Panc1 (cell line): Measurements from ENCODE around the gene RBPJL.

Experiments
- CTCF ChIP-seq: fragments of 450-650 bp; IDR thresholded peaks from 2 replicates; pipeline ENCODE4 v1.5.1; 2017; ENCODE audit warnings: mild to moderate bottlenecking
- POLR2AphosphoS5 ChIP-seq: IDR thresholded peaks from 2 replicates; pipeline ENCODE4 v1.6.1; 2012; ENCODE audit warnings: mild to moderate bottlenecking, low read depth, low read length, moderate library complexity
- REST ChIP-seq, 2 experiments: IDR thresholded peaks; 2 replicates each; pipeline ENCODE4 v1.6.1; 2011 to 2012; ENCODE audit warnings: low read depth in 2 of 2, control low read depth in 1 of 2, low read length in 1 of 2, mild to moderate bottlenecking in 1 of 2, moderate library complexity in 1 of 2; ENCODE audit not compliant: insufficient read depth in 1 of 2
- SIN3A ChIP-seq: IDR thresholded peaks from 2 replicates; pipeline ENCODE4 v1.6.1; 2012; ENCODE audit warnings: low read depth, mild to moderate bottlenecking, low read length, moderate library complexity, borderline replicate concordance; ENCODE audit not compliant: insufficient read depth
- TCF7L2 ChIP-seq: IDR thresholded peaks from 2 replicates; pipeline ENCODE4 v1.6.1; 2011; ENCODE audit warnings: mild to moderate bottlenecking, low read depth, low read length, inconsistent platforms

DNA sequence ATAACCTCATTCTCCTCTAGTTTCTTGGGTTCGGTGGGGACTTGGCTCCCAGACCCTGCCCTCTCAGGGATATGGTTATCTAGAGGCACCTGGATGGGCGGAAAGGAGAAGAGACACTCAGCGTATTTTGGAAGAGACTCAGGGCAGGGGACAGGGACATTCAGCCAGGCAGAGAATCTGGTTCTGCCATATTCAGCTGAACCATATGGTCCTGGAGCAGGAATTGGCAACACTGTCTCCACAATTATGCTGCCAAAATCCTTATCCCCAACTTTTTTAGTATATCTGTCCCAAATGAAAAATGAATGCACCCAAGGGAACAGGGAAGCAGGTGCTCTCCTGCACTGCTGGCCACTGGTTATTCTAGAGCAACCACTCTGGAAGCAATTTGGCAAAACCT is 23.8 kb downstream of the RBPJL start:
- no peak for TF ChIP-seq TCF7L2
- no peak for TF ChIP-seq POLR2AphosphoS5
- TF ChIP-seq CTCF, result no peak
- TF ChIP-seq SIN3A, result no peak
- no peak for TF ChIP-seq REST (IDR thresholded peaks at IDR 0.05; ENCODE audit: insufficient read depth in 1 of 2, low read depth in 2 of 2, low read length in 1 of 2)
